K562 (cell line): ENCODE results near the gene BIRC5. TPM values are rescaled to one million over a fixed set of nuclear protein-coding genes. Genes with fewer than 3 reads are reported as not detected.
A peak's percentile ranks its signal among the peaks of the same experiment; 100 is the strongest.

Experiments used
- ATF2 ChIP-seq: sonication (generic); formaldehyde crosslinking; IDR thresholded peaks from 2 replicates; pipeline ENCODE4 v1.8.1; 2022; ENCODE audit warnings: missing genetic modification reagents
- KDM5B ChIP-seq: fragments of 200-600 bp; sonication (generic); IDR thresholded peaks from 2 replicates; pipeline ENCODE4 v1.6.1; 2012; ENCODE audit warnings: low read depth, mild to moderate bottlenecking, moderate library complexity, low read length, control low read depth, inconsistent platforms; ENCODE audit not compliant: insufficient replicate concordance
- MGA ChIP-seq: fragments of 450-650 bp; IDR thresholded peaks from 2 replicates; pipeline ENCODE4 v1.6.1; 2016; ENCODE audit warnings: mild to moderate bottlenecking, moderate library complexity
- MITF ChIP-seq: IDR thresholded peaks from 2 replicates; pipeline ENCODE4 v1.6.1; 2014; ENCODE audit warnings: antibody characterized with exemption
- MLLT1 ChIP-seq, 2 experiments: fragments of 450-650 bp; IDR thresholded peaks; 2 replicates each; pipeline ENCODE4 v1.6.1; 2016
- OTX1 ChIP-seq: fragments of 450-650 bp; formaldehyde crosslinking; IDR thresholded peaks from 2 replicates; pipeline ENCODE4 v1.4.0; 2022; ENCODE audit warnings: mild to moderate bottlenecking
- PML ChIP-seq: IDR thresholded peaks from 2 replicates; pipeline ENCODE4 v1.6.1; 2012; ENCODE audit warnings: low read length, inconsistent platforms
- RBM22 ChIP-seq: fragments of 200-400 bp; formaldehyde crosslinking; IDR thresholded peaks from 2 replicates; pipeline ENCODE4 v1.6.1; 2018; ENCODE audit warnings: low read length, low read depth; ENCODE audit not compliant: poor library complexity, severe bottlenecking
- ZNF184 ChIP-seq: sonication (generic); formaldehyde crosslinking; IDR thresholded peaks from 2 replicates; pipeline ENCODE4 v1.5.0; 2020; ENCODE audit warnings: missing genetic modification reagents
- ZNF431 ChIP-seq: sonication (generic); formaldehyde crosslinking; IDR thresholded peaks from 2 replicates; pipeline ENCODE4 v1.8.0; 2022; ENCODE audit warnings: mild to moderate bottlenecking, missing genetic modification reagents
- polyA plus RNA-seq, 8 experiments: library from polyadenylated mRNA; depleted of rRNA in 4 of 8; stranded (reverse) in 5 of 8; unstranded in 3 of 8; fragments of >200 nt; fragmentation: Nextera tagmentation in 2 of 8; fragmentation: Illumina TruSeq in 1 of 8; extraction: Ambion mirVana in 2 of 8; extraction: Trizol in 1 of 8; gene quantifications; 2 replicates each; pipeline versions ENCODE4 v1.2.1 to v1.2.3, GENCODE V29; 2011 to 2014; ENCODE audit warnings: inconsistent platforms in 1 of 8, missing spikeins in 1 of 8
- total RNA-seq, 7 experiments: library from RNA; depleted of rRNA in 6 of 7; stranded (reverse); fragments of >200 nt in 6 of 7; fragmentation: Illumina TruSeq in 2 of 7; extraction: Trizol in 2 of 7; gene quantifications; 2 replicates each; pipeline versions ENCODE4 v1.2.1 to v1.2.3, GENCODE V29; 2011 to 2021; ENCODE audit warnings: low replicate concordance in 1 of 7

The BIRC5 gene
- total and polyA plus RNA-seq, 9 of the 15 experiments (the other 6 are each of a cell fraction or from before 2014, with no cell fraction given) = 64.4 to 140 (median 101) TPM

- TF ChIP-seq OTX1 = peak; percentile 38; the same call in 1 of the 2 replicates
- TF ChIP-seq KDM5B = peak; percentile 99
- TF ChIP-seq PML = peak; percentile 86
- TF ChIP-seq MLLT1 (IDR thresholded peaks at IDR 0.05) = peak; percentile 89
- TF ChIP-seq MITF = no peak
- TF ChIP-seq ZNF184 (CRISPR knock-in tag) = no peak
- TF ChIP-seq MGA = peak; percentile 84
- TF ChIP-seq RBM22 = peak; percentile 59
- TF ChIP-seq ATF2 (CRISPR knock-in tag) = no peak
- peak; percentile 74; the same call in 1 of the 2 replicates for TF ChIP-seq ZNF431
These were observed 27.1 kb upstream of the BIRC5 start, which contains the start of the genes AFMID and TK1 (continued) for GRCh38 chr17:78186692-78187595.
